SJSA1 (cell line): ENCODE measurements around the gene CGB2. TPM values are rescaled to one million over a fixed set of nuclear protein-coding genes. Genes with fewer than 3 reads are reported as not detected.

Source experiments
- DNase-seq, 2 experiments: peaks; one replicate each; pipeline ENCODE4 v3.0.0-alpha.2; 2015 to 2020; ENCODE audit warnings: low spot score in 2 of 2, low read depth in 1 of 2
- H3K27ac ChIP-seq: fragments of 250-450 bp; sonication (Bioruptor Pico); 2 replicates; pipeline ENCODE4 v1.5.1; 2020; ENCODE audit warnings: mild to moderate bottlenecking, moderate library complexity
- H3K27me3 ChIP-seq: fragments of 250-450 bp; sonication (Bioruptor Pico); replicated peaks from 2 replicates; pipeline ENCODE4 v1.5.1; 2020; ENCODE audit warnings: mild to moderate bottlenecking, moderate library complexity
- H3K36me3 ChIP-seq: fragments of 250-450 bp; sonication (Bioruptor Pico); 2 replicates; pipeline ENCODE4 v1.5.1; 2020; ENCODE audit warnings: mild to moderate bottlenecking
- H3K4me1 ChIP-seq: fragments of 250-450 bp; sonication (Bioruptor Pico); replicated peaks from 2 replicates; pipeline ENCODE4 v1.6.1; 2021; ENCODE audit warnings: mild to moderate bottlenecking
- H3K4me3 ChIP-seq: fragments of 250-450 bp; sonication (Bioruptor Pico); 2 replicates; pipeline ENCODE4 v1.5.1; 2020; ENCODE audit warnings: mild to moderate bottlenecking
- H3K9me3 ChIP-seq: fragments of 250-450 bp; sonication (Bioruptor Pico); replicated peaks from 2 replicates; pipeline ENCODE4 v1.5.1; 2020; ENCODE audit warnings: mild to moderate bottlenecking
- total RNA-seq: library from RNA; depleted of rRNA; stranded (reverse); fragments of >200 nt; shearing (Covaris generic); gene quantifications from 2 replicates; pipeline ENCODE4 v1.2.3, GENCODE V29; 2014; rRNA removed

CGB2 gene
- total RNA-seq, 1 experiment from 2014 or later: not detected

- Histone ChIP-seq H3K4me3 (no peak overlapping the region), H3K27ac (no peak overlapping the region), H3K9me3 (no peaks in the 10 kb centered on the region), H3K27me3 (no peaks in the 10 kb centered on the region), H3K36me3 (peaks cover 10% of the 10 kb centered on the region), H3K4me1 (peaks cover 5% of the 10 kb centered on the region)
- no peak for DNase-seq
Measured at GRCh38 chr19:49081273-49081672, 49.6 kb downstream of the CGB2 start.

Other genes starting within 250 kb of the CGB2 start
- gene BCAT2, start 220.9 kb upstream of the CGB2 start, total RNA-seq: 31.2 and 32.8 TPM in 2 replicates
- not detected in 2 replicates for gene HSD17B14, start 195.4 kb upstream of the CGB2 start, total RNA-seq
- gene PLEKHA4, start 163.3 kb upstream of the CGB2 start, total RNA-seq: 3.5 and 11.8 TPM in 2 replicates
- gene PPP1R15A, start 159.5 kb upstream of the CGB2 start, total RNA-seq: 79.5 and 86.0 TPM in 2 replicates
- not detected in 2 replicates for gene TULP2, start 133.1 kb upstream of the CGB2 start, total RNA-seq
- 200 and 215 TPM in 2 replicates for gene NUCB1, start 131.6 kb upstream of the CGB2 start, total RNA-seq
- 0.16 and 1.7 TPM in 2 replicates for gene DHDH, start 98.2 kb upstream of the CGB2 start, total RNA-seq
- 57.4 and 75.1 TPM in 2 replicates for gene BAX, start 77.0 kb upstream of the CGB2 start, total RNA-seq
- 2,837 and 3,145 TPM in 2 replicates for gene FTL, start 66.6 kb upstream of the CGB2 start, total RNA-seq
- gene GYS1, start 38.6 kb upstream of the CGB2 start, total RNA-seq: 19.5 and 38.2 TPM in 2 replicates
- 238 and 322 TPM in 2 replicates for gene RUVBL2, start 38.0 kb upstream of the CGB2 start, total RNA-seq
- gene LHB, start 14.8 kb upstream of the CGB2 start, total RNA-seq: 0.34 TPM in 1 of 2 replicates, not detected in the other
- not detected in 2 replicates for gene CGB3, start 7.6 kb upstream of the CGB2 start, total RNA-seq
- 1.00 TPM in 1 of 2 replicates, not detected in the other for gene CGB1, start 5.0 kb downstream of the CGB2 start, total RNA-seq
- gene CGB5, start 12.0 kb downstream of the CGB2 start, total RNA-seq: not detected in 2 replicates
- gene CGB8, start 17.2 kb downstream of the CGB2 start, total RNA-seq: 0.61 TPM in 1 of 2 replicates, not detected in the other
- 0.08 TPM in 1 of 2 replicates, not detected in the other for gene CGB7, start 25.9 kb downstream of the CGB2 start, total RNA-seq
- not detected in 2 replicates for gene NTF4, start 32.9 kb downstream of the CGB2 start, total RNA-seq
- not detected in 2 replicates for gene KCNA7, start 40.8 kb downstream of the CGB2 start, total RNA-seq
- gene SNRNP70, start 53.6 kb downstream of the CGB2 start, total RNA-seq: 151 and 188 TPM in 2 replicates
- 15.9 and 21.6 TPM in 2 replicates for gene LIN7B, start 82.5 kb downstream of the CGB2 start, total RNA-seq
- gene C19orf73, start 87.3 kb downstream of the CGB2 start, total RNA-seq: 4.3 TPM in 1 of 2 replicates, not detected in the other
- gene PPFIA3, start 87.7 kb downstream of the CGB2 start, total RNA-seq: 3.4 and 3.6 TPM in 2 replicates
- not detected in 2 replicates for gene HRC, start 123.5 kb downstream of the CGB2 start, total RNA-seq
- gene TRPM4, start 125.9 kb downstream of the CGB2 start, total RNA-seq: 6.8 and 9.2 TPM in 2 replicates